ENCODE data around the gene BABAM2. TPM values are rescaled to one million over a fixed set of nuclear protein-coding genes. Genes with fewer than 3 reads are reported as not detected.

The BABAM2 gene
- total RNA-seq, 2 experiments from 2014 or later = 19.7 to 33.2 TPM

DNA sequence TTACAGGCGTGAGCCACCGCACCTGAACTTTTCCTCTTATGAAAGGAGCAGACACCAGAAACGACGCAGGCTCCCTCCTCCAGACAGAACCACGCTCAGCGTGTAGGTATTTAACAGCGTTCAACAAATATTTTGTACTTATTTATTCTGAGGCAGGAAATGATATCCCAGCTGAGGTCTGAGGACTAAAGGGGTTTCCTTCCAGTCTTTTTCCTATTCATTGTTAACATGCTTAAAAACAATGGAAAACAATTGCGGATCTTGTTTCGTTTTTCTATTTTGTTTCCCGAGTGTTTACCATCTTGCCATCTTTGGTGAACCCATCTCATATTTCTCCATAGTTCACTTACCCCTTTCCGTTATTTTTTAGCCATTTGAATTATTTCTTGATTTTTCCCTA is 458.4 kb downstream of the BABAM2 start:
- no peak for DNase-seq (ENCODE audit: low spot score)
- Histone ChIP-seq H3K4me1 (ENCODE audit: insufficient read depth, low read length, poor library complexity, severe bottlenecking) (no peaks in the 10 kb centered on the region), H3K9me2 (ENCODE audit: insufficient read depth, low read length) (no peaks in the 10 kb centered on the region), H3K9me3 (ENCODE audit: low read length) (no peaks in the 10 kb centered on the region), H3K4me3 (ENCODE audit: low read depth, low read length, poor library complexity, severe bottlenecking) (no peak overlapping the region), H3K79me2 (ENCODE audit: insufficient read depth, low read depth, low read length) (no peaks in the 10 kb centered on the region), H2AFZ (ENCODE audit: low read length) (no peak overlapping the region), H4K20me1 (ENCODE audit: insufficient read depth, low read length) (no peaks in the 10 kb centered on the region), H3K27ac (ENCODE audit: low read depth, low read length, poor library complexity, severe bottlenecking) (no peak overlapping the region), H3K4me2 (ENCODE audit: low read length) (no peak overlapping the region), H3K36me3 (ENCODE audit: insufficient read depth, low read length) (no peaks in the 10 kb centered on the region)
- TF ChIP-seq EZH2phosphoT487 (IDR thresholded peaks at IDR 0.05; ENCODE audit: borderline replicate concordance, low read depth, low read length) = no peak
- no peak for TF ChIP-seq CTCF (conservative IDR thresholded peaks at IDR 0.05; ENCODE audit: low read length)
- BruUV-seq (replicated peaks) = no TSS peak
- CTCF ChIA-PET (ENCODE audit: unreplicated experiment) = no interaction called here
- POLR2A ChIA-PET = no interaction called here
- intact Hi-C loops (cut with micrococcal nuclease; ENCODE audit: unreplicated experiment) = no loop called here

- Histone ChIP-seq H4K20me1 (ENCODE audit: insufficient read depth, low read length) (no peaks in the 10 kb centered on the region), H3K4me2 (ENCODE audit: low read length) (no peak overlapping the region), H3K9me2 (ENCODE audit: insufficient read depth, low read length) (no peaks in the 10 kb centered on the region), H2AFZ (ENCODE audit: low read length) (no peak overlapping the region), H3K4me3 (ENCODE audit: low read depth, low read length, poor library complexity, severe bottlenecking) (no peak overlapping the region), H3K79me2 (ENCODE audit: insufficient read depth, low read depth, low read length) (no peaks in the 10 kb centered on the region), H3K27ac (ENCODE audit: low read depth, low read length, poor library complexity, severe bottlenecking) (no peak overlapping the region), H3K36me3 (ENCODE audit: insufficient read depth, low read length) (no peaks in the 10 kb centered on the region), H3K4me1 (ENCODE audit: insufficient read depth, low read length, poor library complexity, severe bottlenecking) (no peaks in the 10 kb centered on the region), H3K9me3 (ENCODE audit: low read length) (no peaks in the 10 kb centered on the region)
- TF ChIP-seq EZH2phosphoT487 (IDR thresholded peaks at IDR 0.05; ENCODE audit: borderline replicate concordance, low read depth, low read length) = no peak
- no peak for TF ChIP-seq CTCF (conservative IDR thresholded peaks at IDR 0.05; ENCODE audit: low read length)
- intact Hi-C loops (cut with micrococcal nuclease; ENCODE audit: unreplicated experiment) = no loop called here
- CTCF ChIA-PET (ENCODE audit: unreplicated experiment) = no interaction called here
- POLR2A ChIA-PET = no interaction called here
- BruUV-seq (replicated peaks) = no TSS peak
- DNase-seq (ENCODE audit: low spot score) = no peak
Measured at GRCh38 chr2:28349546-28350165, 459.1 kb downstream of the BABAM2 start.

GRCh38 chr2:28350196-28350595 is 459.7 kb downstream of the BABAM2 start:
- no peak for DNase-seq (ENCODE audit: low spot score)
- TF ChIP-seq EZH2phosphoT487 (IDR thresholded peaks at IDR 0.05; ENCODE audit: borderline replicate concordance, low read depth, low read length) (no peak), CTCF (conservative IDR thresholded peaks at IDR 0.05; ENCODE audit: low read length) (no peak)
- intact Hi-C loops (cut with micrococcal nuclease; ENCODE audit: unreplicated experiment) = no loop called here
- ChIA-PET CTCF (ENCODE audit: unreplicated experiment) (no interaction called here), POLR2A (no interaction called here)
- Histone ChIP-seq H4K20me1 (ENCODE audit: insufficient read depth, low read length) (no peaks in the 10 kb centered on the region), H3K9me3 (ENCODE audit: low read length) (no peaks in the 10 kb centered on the region), H3K4me3 (ENCODE audit: low read depth, low read length, poor library complexity, severe bottlenecking) (no peak overlapping the region), H3K27ac (ENCODE audit: low read depth, low read length, poor library complexity, severe bottlenecking) (no peak overlapping the region), H3K4me1 (ENCODE audit: insufficient read depth, low read length, poor library complexity, severe bottlenecking) (no peaks in the 10 kb centered on the region), H3K79me2 (ENCODE audit: insufficient read depth, low read depth, low read length) (no peaks in the 10 kb centered on the region), H2AFZ (ENCODE audit: low read length) (no peak overlapping the region), H3K9me2 (ENCODE audit: insufficient read depth, low read length) (no peaks in the 10 kb centered on the region), H3K36me3 (ENCODE audit: insufficient read depth, low read length) (no peaks in the 10 kb centered on the region), H3K4me2 (ENCODE audit: low read length) (no peak overlapping the region)
- no TSS peak for BruUV-seq (replicated peaks)
